KOPT-K1 (cell line): ENCODE measurements around the gene ADISSP.

Experiments
- H3K27ac ChIP-seq: fragments of 200-600 bp; sonication (generic); 2 replicates; pipeline ENCODE4 v1.5.1; 2016; ENCODE audit warnings: antibody characterized with exemption, mild to moderate bottlenecking, low read depth, low read length; ENCODE audit not compliant: poor library complexity, severe bottlenecking
- H3K36me3 ChIP-seq: fragments of 200-600 bp; sonication (generic); 2 replicates; pipeline ENCODE4 v1.5.1; 2017; ENCODE audit warnings: antibody characterized with exemption, mild to moderate bottlenecking, low read length, moderate library complexity; ENCODE audit not compliant: insufficient read depth
- H3K9me3 ChIP-seq: fragments of 200-600 bp; sonication (generic); 2 replicates; pipeline ENCODE4 v1.5.1; 2017; ENCODE audit warnings: antibody characterized with exemption, low read length, mild to moderate bottlenecking; ENCODE audit not compliant: insufficient read depth, poor library complexity, severe bottlenecking

The ADISSP gene

DNA sequence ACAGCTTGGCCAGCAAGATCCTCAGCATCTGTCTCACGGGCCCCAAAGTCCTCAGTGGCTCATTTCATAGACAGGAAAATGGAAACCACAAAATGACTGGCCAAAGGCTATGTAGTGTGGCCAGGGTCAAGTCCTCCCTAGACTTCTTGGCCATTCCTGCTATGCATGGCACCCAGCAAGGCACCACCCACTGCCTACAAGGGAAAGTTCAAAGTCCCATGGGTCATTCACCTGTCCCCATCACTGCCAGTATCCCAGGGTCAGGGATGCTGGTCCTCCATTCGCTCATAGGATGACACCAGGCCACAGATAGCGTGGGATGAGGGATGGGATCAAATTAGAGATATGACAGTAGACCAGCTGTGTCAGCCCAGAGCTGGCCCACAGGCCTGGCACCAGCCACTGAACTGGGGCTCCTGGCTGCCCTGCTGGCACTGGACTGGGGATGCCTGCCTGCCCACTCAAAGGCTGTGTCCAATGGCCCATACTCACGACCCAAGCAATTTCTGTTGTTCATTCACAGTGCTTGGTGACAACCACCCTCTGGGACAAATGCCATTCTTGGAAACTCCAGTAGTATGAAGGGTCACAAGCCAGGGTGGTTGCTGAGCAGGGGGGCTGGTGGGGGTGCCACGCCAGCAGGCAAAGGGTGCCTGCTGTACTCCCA, 11.6 kb downstream of the ADISSP start:
- Histone ChIP-seq H3K27ac (no peak overlapping the region), H3K9me3 (no peaks in the 10 kb centered on the region), H3K36me3 (peaks cover 56% of the 10 kb centered on the region; the same call in 1 of the 2 replicates)

DNA sequence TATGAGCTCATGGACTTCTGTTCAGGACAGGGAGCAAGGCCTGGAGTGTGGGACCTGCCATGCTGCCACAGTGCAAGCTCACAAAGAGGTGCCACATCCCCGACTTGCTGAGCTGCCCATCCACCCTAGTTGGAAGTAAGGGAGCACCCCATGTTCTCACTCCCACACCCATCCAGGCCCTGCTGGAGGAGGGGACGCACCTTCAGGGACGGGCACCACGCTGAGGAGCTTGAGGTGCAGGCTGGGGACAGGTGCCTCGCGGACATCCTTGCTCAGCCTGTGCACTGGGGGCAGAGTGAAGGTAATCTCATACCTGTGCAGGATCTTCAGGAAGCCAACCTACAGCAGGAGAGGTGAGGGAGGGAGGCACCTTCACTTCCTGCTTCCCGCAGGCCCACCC, 12.3 kb downstream of the ADISSP start:
- no peaks in the 10 kb centered on the region for H3K9me3 ChIP-seq
- H3K27ac ChIP-seq = no peak overlapping the region
- H3K36me3 ChIP-seq = peaks cover 55% of the 10 kb centered on the region; the same call in 1 of the 2 replicates

DNA sequence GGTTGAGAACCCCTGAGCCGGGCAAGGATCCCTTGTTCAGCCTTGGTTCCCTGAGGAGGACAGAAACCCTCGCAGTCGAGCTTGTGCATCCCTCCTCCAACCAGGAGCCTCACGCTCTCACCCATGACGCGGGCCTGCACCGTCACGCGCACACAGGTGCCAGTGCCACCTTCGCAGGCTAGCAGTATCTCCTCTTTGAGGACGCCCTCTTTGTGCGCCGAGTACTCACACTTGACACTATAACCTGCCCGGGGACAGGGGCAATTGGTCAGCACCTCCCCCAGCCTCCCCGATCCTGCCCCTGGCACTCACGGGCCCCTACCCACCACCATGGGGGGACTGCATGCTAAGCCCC, 13.3 kb downstream of the ADISSP start:
- Histone ChIP-seq H3K36me3 (peaks cover 47% of the 10 kb centered on the region; the same call in 1 of the 2 replicates), H3K27ac (no peak overlapping the region), H3K9me3 (no peaks in the 10 kb centered on the region)

DNA sequence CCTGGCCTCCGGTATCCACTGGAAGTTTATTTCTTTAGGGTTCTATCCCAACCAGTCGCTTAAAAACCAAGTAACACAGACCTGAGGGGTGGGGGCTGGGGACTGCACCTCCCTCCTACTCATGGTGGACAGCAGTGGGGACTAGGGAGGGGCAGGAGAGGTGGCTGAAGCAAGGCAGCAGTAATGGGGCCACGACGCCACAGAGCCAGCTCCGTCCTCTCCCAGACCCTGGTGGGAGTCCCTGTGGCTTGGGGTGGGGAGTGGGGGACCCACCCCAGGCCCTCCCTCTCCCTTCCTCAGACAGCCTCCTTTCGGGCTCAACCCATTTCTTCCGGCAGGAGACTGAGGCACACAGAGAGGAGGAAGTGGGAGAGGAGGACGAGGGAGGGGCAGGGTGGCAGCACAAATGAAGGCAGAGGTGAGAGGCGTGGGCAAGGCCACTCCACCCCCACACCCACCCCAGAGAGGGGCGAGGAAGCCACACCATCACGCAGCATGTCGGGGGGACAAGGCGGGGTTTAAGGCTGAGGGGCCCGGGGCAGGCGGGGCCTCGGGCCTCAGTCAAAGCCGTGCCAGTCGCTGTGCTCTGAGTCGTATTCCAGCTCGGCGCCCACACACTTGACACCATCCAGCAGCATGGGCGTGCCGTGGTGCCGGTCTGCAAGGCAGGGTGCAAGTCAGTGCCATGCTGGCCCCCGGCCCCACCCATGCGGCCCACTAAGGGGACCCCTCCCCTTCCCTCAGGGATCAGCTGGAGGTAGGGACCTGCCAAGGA, 13.9 kb downstream of the ADISSP start:
- peaks cover 45% of the 10 kb centered on the region; the same call in 1 of the 2 replicates for H3K36me3 ChIP-seq
- H3K27ac ChIP-seq = no peak overlapping the region
- H3K9me3 ChIP-seq = no peaks in the 10 kb centered on the region

DNA sequence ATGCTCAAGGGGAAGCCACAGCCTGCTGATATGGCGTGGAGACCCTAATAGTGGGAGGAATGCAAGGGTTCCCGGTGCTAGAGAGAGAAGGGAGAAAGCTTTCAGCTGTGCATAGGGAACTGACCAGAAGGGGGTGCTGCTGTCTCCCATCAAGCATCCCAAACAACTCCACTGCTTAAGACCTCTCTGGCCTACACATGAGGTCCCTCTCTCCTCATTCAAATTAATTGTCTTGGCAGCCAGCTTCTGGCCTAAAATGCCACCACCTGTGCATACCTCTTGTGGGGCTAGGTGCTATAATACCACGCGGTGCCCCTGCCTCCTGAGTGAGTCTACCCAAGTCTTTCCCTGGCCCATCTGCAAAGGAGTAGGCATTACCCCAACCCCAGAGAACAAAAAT, 14.5 kb downstream of the ADISSP start:
- Histone ChIP-seq H3K36me3 (peaks cover 39% of the 10 kb centered on the region; the same call in 1 of the 2 replicates), H3K27ac (no peak overlapping the region), H3K9me3 (no peaks in the 10 kb centered on the region)

DNA sequence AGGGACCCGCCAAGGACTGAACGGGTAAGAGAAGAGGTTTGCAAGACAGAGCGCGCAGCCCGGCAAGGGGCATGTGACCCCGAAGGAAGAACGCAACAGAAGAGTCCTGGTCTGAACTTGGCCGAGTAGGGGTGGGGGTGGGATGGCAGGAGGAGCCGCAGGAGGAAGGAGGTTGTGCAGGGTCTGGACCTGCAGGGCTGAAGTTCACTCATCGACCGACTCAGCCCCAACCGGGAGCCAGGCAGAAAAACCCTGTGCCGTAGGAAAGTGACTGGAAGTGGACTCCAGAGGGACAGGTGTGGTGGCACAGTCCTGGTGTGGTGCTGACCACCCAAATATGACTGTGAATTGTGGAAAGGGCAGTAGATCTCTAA, 15.2 kb downstream of the ADISSP start:
- Histone ChIP-seq H3K36me3 (peaks cover 32% of the 10 kb centered on the region; the same call in 1 of the 2 replicates), H3K27ac (no peak overlapping the region), H3K9me3 (no peaks in the 10 kb centered on the region)

DNA sequence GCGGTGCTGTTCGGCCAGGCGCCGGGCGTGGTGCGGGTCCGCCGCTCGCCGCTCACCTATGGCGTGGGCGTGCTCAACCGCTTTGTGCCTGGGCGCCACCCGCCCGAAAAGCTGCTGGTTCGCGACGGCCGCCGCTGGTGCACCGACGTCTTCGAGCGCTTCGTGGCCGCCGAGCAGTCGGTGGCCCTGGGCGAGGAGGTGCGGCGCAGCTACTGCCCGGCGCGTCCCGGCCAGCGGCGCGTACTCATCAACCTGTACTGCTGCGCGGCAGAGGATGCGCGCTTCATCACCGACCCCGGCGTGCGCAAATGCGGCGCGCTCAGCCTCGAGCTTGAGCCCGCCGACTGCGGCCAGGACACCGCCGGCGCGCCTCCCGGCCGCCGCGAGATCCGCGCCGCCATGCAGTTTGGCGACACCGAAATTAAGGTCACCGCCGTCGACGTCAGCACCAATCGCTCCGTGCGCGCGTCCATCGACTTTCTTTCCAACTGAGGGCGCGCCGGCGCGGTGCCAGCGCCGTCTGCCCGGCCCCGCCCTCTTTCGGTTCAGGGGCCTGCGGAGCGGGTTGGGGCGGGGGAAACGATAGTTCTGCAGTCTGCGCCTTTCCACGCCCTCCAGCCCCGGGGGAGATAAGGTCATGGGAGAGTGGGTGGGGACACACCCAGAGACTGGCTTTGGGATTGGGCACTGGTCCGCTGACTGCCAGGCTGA, 15.7 kb downstream of the ADISSP start:
- Histone ChIP-seq H3K9me3 (no peaks in the 10 kb centered on the region), H3K36me3 (peaks cover 28% of the 10 kb centered on the region; the same call in 1 of the 2 replicates), H3K27ac (no peak overlapping the region)

DNA sequence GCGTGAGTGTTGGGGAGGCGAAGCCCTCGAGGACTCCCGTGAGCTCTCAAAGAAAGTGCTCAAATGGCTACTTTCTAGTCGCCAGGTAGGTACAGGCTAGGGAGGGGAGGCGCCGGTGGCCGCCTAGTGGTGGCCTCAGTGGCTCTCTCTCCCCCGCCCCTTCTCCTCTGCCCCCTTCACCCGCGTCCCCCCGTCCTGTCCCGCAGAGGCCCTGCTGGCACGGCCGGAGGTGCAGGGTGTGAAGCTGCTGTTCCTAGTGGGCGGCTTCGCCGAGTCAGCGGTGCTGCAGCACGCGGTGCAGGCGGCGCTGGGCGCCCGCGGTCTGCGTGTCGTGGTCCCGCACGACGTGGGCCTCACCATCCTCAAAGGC, 16.3 kb downstream of the ADISSP start:
- Histone ChIP-seq H3K36me3 (peaks cover 26% of the 10 kb centered on the region; the same call in 1 of the 2 replicates), H3K9me3 (no peaks in the 10 kb centered on the region), H3K27ac (no peak overlapping the region)

DNA sequence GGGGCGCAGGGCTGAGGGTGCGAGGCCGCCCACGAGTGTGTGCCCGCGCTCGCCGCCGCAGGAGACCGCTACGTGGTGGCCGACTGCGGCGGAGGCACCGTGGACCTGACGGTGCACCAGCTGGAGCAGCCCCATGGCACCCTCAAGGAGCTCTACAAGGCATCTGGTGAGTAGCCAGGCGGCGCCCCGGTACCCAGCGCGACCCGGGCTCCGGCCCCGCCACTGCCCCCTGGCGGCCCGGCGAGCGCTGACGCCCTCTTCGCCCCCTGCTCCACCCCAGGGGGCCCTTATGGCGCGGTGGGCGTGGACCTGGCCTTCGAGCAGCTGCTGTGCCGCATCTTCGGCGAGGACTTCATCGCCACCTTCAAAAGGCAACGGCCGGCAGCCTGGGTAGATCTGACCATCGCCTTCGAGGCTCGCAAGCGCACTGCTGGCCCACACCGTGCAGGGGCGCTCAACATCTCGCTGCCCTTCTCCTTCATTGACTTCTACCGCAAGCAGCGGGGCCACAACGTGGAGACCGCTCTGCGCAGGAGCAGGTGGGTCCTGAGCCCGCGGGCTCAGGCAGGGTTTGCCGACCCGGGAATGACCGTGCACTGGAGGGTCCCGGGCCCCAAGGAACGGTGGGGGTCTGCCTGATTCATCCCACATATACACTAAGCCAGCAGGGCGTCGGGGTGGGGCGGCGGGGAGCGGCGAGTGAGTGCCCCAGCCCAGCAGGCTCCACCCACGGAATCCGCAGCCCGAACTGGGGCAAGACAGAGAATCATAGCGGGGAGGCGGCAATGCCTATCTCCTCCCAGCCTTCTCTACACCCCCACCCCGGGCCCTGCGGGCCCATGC, 17.6 kb downstream of the ADISSP start:
- Histone ChIP-seq H3K9me3 (no peaks in the 10 kb centered on the region), H3K27ac (no peak overlapping the region), H3K36me3 (peaks cover 12% of the 10 kb centered on the region; the same call in 1 of the 2 replicates)

DNA sequence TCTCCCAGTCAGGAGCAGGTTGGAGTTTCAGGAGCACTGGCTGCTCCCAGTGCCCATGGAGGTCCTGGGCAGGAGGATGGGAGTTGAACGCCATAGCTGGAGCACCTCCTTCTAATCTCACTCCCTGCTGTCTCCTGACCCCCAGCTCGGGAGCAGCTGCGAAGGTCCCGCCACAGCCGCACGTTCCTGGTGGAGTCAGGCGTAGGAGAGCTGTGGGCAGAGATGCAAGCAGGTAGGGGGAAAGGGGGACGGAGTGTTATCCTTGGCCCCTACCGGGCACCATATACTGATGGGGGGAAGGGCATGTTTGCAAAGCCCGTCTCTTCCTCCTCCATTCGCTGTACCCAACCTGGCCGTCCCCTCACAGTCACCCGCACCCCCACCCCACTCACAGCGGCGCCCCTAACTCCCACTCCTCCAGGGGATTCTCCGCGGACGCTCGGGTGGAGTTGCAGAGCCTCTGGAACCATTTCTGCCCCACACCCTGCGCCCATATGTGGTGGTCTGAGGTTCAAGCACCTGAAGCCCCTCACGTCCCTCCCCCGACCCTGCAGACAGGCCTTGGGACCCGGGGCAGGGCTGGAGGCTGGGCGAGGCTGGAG, 18.4 kb downstream of the ADISSP start:
- no peaks in the 10 kb centered on the region for H3K9me3 ChIP-seq
- no peak overlapping the region for H3K27ac ChIP-seq

DNA sequence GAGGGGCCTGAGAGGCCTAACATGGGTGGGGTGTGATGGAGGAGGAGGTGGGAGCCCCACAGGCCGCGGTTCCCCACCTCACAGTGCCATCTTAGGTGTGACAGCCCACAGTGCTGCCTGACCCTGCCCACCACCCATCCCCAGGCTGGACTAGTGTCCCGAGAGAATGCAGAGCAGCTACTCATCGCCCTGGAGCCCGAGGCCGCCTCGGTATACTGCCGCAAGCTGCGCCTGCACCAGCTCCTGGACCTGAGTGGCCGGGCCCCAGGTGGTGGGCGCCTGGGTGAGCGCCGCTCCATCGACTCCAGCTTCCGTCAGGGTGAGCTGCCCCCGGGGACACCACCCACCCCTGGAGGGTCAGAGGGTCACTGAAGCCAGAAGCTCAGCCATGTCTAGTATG, 19.5 kb downstream of the ADISSP start:
- H3K27ac ChIP-seq = no peak overlapping the region
- H3K9me3 ChIP-seq = no peaks in the 10 kb centered on the region
- H3K36me3 ChIP-seq = peaks cover 6% of the 10 kb centered on the region; the same call in 1 of the 2 replicates

More for the DNA sequence above, 18.4 kb downstream of the ADISSP start:
- peaks cover 6% of the 10 kb centered on the region; the same call in 1 of the 2 replicates for H3K36me3 ChIP-seq

DNA sequence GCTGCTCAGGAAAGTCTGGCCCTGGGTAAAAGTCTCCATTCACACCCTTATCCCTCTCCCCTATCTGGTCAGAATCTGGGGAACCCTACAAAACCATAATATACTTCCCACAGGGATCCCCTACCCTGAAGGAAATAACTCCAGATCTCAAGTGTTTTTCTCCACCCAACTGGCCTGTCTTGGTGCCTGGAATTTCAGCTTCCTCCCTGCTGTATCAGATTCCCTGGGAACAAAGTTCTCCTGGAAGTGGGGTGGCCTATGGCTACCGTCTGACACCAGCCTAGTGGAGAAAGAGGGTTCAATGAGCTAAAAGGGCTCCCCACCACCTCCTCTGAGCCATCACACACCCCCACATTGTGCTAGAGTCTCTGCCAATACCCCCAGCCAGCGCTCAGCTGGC, 20.1 kb downstream of the ADISSP start:
- Histone ChIP-seq H3K9me3 (no peaks in the 10 kb centered on the region), H3K27ac (no peak overlapping the region), H3K36me3 (peaks cover 6% of the 10 kb centered on the region; the same call in 1 of the 2 replicates)

DNA sequence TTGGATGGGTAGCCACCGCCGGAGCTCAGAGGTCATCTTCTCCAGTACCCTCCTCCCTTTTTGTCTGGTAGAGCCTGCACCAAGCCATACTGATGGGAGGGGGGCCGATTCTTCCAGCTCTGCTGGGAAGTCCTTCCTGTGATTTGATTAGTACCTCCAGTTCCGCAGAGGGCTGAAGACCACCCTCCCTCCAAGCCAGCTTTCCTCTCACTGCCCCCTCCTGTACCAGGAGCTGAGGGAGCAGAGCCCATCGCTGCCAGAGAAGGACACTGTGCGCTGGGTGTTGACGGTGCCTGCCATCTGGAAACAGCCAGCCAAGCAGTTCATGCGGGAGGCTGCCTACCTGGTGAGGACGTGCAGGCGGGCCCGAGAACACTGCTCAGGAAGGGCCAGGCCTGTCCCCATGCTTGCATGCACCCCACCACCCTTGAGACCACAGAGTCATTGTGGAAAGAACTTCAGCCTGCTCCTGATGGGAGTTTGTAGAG, 21.8 kb downstream of the ADISSP start:
- peak overlapping the region; percentile 9 for H3K27ac ChIP-seq
- H3K9me3 ChIP-seq = no peaks in the 10 kb centered on the region
- peaks cover 1% of the 10 kb centered on the region; the same call in 1 of the 2 replicates for H3K36me3 ChIP-seq
